ENCODE data around the gene PSEN2.

Gene PSEN2

GRCh38 chr1:226868726-226869125 lies 1.7 kb upstream of the PSEN2 start:
- TF ChIP-seq TEAD4 (IDR thresholded peaks at IDR 0.05) (no peak), EP300 (IDR thresholded peaks at IDR 0.05; ENCODE audit: borderline replicate concordance) (no peak), CREB1 (IDR thresholded peaks at IDR 0.05; ENCODE audit: low read depth) (no peak), REST (IDR thresholded peaks at IDR 0.05; ENCODE audit: low read depth) (no peak), ZBTB7A (IDR thresholded peaks at IDR 0.05; ENCODE audit: low read depth) (no peak), TAF1 (IDR thresholded peaks at IDR 0.05; ENCODE audit: low read depth) (no peak), RAD21 (IDR thresholded peaks at IDR 0.05; ENCODE audit: low read depth) (no peak), FOXM1 (IDR thresholded peaks at IDR 0.05; ENCODE audit: borderline replicate concordance, low read depth) (no peak)
- TF ChIP-seq, protein P1, sequence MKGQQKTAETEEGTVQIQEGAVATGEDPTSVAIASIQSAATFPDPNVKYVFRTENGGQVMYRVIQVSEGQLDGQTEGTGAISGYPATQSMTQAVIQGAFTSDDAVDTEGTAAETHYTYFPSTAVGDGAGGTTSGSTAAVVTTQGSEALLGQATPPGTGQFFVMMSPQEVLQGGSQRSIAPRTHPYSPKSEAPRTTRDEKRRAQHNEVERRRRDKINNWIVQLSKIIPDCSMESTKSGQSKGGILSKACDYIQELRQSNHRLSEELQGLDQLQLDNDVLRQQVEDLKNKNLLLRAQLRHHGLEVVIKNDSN (IDR thresholded peaks at IDR 0.05), result no peak

GRCh38 chr1:226870026-226870400 lies 403 bp upstream of the PSEN2 start:
- TF ChIP-seq, protein P1 (IDR thresholded peaks at IDR 0.05), result no peak
- TF ChIP-seq TAF1 (IDR thresholded peaks at IDR 0.05; ENCODE audit: low read depth) (no peak), EGR1 (IDR thresholded peaks at IDR 0.05) (no peak), CREB1 (IDR thresholded peaks at IDR 0.05; ENCODE audit: low read depth) (no peak)

DNA sequence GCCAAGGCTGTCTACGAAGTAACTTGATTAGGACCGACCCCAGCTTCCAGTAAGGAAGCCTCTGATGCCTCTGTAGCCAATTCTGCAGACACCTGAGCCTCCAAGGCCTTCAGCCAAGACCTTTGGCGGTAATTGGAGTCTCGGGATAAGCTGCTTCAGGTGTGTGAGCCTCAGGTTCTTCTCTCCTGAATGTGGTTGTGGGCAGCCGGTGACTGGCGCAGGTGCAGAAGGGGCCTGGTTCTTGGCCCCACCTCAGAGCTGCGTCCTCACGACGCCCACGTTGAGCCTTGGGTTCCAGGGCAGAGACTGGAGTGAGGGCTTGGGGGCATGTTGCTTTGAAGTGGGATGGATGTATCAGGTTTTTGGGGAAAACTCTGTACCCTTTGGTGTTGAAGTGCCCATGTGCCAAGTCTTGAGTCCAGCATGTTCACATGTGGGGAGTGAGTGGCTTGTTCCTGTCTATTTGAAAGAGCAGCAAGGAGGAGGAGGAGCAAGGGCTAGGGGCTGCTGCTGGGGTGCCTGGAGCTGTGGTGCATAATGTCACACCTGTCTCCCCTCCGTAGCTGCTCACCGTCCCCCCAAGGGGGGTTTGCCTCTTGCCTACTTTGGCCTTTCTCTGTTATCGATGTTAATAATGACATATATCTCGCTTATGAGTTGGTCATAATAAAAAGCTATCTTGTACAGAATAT lies 1.4 kb downstream of the PSEN2 start:
- TF ChIP-seq TCF12 (IDR thresholded peaks at IDR 0.05; ENCODE audit: low read depth), result no peak
- no peak for TF ChIP-seq FOXM1 (IDR thresholded peaks at IDR 0.05; ENCODE audit: borderline replicate concordance, low read depth)
- no peak for TF ChIP-seq YY1 (IDR thresholded peaks at IDR 0.05; ENCODE audit: low read depth)

DNA sequence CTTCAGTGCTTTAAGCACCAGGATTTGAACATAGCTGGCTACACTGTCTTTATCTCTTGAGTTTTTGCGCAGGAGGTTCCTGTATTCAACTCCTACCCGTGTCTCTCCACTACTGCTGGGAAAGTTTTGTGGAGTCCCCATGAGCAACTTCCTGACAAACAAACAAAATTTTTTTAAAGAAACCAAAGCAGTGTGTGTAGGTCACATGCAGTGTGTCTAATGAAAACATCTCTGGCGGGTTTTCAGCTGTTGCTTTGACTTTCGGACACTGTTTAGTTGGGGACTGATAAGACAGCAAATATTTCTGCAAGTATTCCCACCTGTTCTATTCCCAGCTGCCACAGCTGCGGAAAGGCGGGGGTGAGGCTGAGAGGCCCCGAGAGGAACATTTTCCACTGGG lies 2.0 kb downstream of the PSEN2 start:
- no peak for TF ChIP-seq CREB1 (IDR thresholded peaks at IDR 0.05; ENCODE audit: low read depth)
- TF ChIP-seq TCF12 (IDR thresholded peaks at IDR 0.05; ENCODE audit: low read depth), result no peak
- TF ChIP-seq, protein P1 (IDR thresholded peaks at IDR 0.05), result no peak
- no peak for TF ChIP-seq EGR1 (IDR thresholded peaks at IDR 0.05)
- TF ChIP-seq NFIC (IDR thresholded peaks at IDR 0.05), result no peak
- no peak for TF ChIP-seq TEAD4 (IDR thresholded peaks at IDR 0.05)
- no peak for TF ChIP-seq ZBTB7A (IDR thresholded peaks at IDR 0.05; ENCODE audit: low read depth)
- TF ChIP-seq YY1 (IDR thresholded peaks at IDR 0.05; ENCODE audit: low read depth), result no peak
- TF ChIP-seq TAF1 (IDR thresholded peaks at IDR 0.05; ENCODE audit: low read depth), result no peak
- TF ChIP-seq CEBPB (IDR thresholded peaks at IDR 0.05), result no peak
- no peak for TF ChIP-seq MAX (IDR thresholded peaks at IDR 0.05)
- no peak for TF ChIP-seq EP300 (IDR thresholded peaks at IDR 0.05; ENCODE audit: borderline replicate concordance)

GRCh38 chr1:226873771-226874578 lies 3.6 kb downstream of the PSEN2 start:
- TF ChIP-seq CREB1 (IDR thresholded peaks at IDR 0.05; ENCODE audit: low read depth), result no peak
- TF ChIP-seq, protein P1 (IDR thresholded peaks at IDR 0.05), result no peak
- no peak for TF ChIP-seq NFIC (IDR thresholded peaks at IDR 0.05)
- no peak for TF ChIP-seq TCF12 (IDR thresholded peaks at IDR 0.05; ENCODE audit: low read depth)
- no peak for TF ChIP-seq FOXM1 (IDR thresholded peaks at IDR 0.05; ENCODE audit: borderline replicate concordance, low read depth)

GRCh38 chr1:226874579-226875425 lies 4.4 kb downstream of the PSEN2 start:
- TF ChIP-seq TAF1 (IDR thresholded peaks at IDR 0.05; ENCODE audit: low read depth) (no peak), TEAD4 (IDR thresholded peaks at IDR 0.05) (no peak), NFIC (IDR thresholded peaks at IDR 0.05) (no peak), EP300 (IDR thresholded peaks at IDR 0.05; ENCODE audit: borderline replicate concordance) (no peak)
- TF ChIP-seq, protein P1 (IDR thresholded peaks at IDR 0.05), result no peak
